A204.1 (cell line): ENCODE measurements around the gene CENPF.

ENCODE experiments used
- FAIRE-seq: peaks from 2 replicates; lab custom pipeline; 2012; peaks lifted over from hg19 to GRCh38; lab: Jason Lieb, UNC

The CENPF gene

DNA sequence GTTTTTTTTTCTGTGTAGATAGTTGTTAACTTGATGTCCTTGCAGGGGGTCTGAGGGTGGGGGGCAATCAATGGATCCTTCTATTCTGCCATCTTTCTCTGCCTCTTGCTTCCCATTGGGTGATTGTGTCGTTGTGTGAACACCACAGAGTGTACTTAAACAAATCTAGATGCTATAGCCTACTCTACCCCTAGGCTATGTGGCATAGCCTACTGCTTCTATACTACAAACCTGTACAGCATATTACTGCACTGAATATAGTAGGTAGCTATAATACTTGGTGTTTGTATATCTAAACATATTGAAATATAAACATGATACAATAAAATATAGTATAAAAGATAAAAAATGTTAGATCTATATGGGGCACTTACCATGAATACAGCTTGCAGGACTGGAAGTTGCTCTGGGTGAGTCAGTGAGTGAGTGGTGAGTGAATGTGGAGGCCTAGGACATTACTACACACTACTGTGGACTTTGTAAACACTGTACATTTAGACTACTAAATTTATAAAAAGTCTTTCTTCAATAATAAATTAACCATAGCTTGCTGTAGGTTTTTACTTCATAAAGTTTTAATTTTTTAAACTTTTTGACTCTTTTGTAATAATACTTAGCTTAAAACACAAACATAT, 105.4 kb downstream of the CENPF start:
- no peak for FAIRE-seq

DNA sequence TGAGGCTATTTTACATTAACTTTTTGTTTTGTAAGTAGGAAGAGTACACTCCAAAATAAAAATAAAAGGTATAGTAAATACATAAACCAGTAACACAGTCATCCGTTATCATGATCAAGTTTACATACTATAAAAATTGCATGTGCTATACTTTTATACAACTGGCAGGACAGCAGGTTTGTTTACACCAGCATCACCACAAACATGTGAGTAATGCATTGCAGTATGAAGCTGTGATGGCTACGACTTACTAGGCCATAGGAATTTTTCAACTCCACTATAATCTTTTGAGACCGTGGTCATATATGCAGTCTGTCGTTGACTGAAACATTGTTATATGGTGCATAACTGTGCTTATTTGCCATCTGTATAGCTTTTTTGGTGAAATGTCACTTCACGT, 106.2 kb downstream of the CENPF start:
- FAIRE-seq = no peak

DNA sequence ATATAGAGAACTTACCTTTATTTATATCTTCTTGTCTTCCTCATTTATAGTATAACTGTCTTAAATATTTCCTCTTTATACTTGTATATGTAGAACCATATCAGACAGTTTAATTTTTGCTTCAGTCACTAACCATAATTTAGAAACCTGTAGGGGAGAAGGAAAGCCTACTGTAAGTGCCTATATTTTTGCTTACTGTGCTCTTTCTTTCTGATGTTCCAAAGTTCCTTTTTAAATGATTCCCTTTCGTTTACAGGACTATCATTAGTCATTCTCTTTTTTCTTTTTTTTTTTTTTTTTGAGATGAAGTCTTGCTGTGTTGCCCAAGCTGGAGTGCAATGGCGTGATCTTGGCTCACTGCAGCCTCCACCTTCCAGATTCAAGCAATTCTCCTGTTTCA, 109.7 kb downstream of the CENPF start:
- no peak for FAIRE-seq
